H7 (cell line): ENCODE data around the gene TOP3B. TPM values are rescaled to one million over a fixed set of nuclear protein-coding genes. Genes with fewer than 3 reads are reported as not detected.
A peak's percentile ranks its signal among the peaks of the same experiment; 100 is the strongest.

Experiments
- DNase-seq: peaks from one replicate; pipeline ENCODE4 v3.0.0; 2012
- H3K27me3 ChIP-seq: 2 replicates; pipeline ENCODE4 v1.6.0; 2011; ENCODE audit warnings: mild to moderate bottlenecking, low read length; ENCODE audit not compliant: control insufficient read depth, insufficient read depth
- H3K36me3 ChIP-seq: replicated peaks from 2 replicates; pipeline ENCODE4 v1.5.1; 2011; ENCODE audit warnings: low read length; ENCODE audit not compliant: control insufficient read depth, insufficient read depth
- H3K4me3 ChIP-seq: 2 replicates; pipeline ENCODE4 v1.5.1; 2011; ENCODE audit warnings: low read depth, mild to moderate bottlenecking, control low read depth, low read length, moderate library complexity; ENCODE audit not compliant: insufficient read depth
- total RNA-seq: library from RNA; depleted of rRNA; stranded (reverse); fragments of >200 nt; shearing (Covaris generic); gene quantifications from 2 replicates; pipeline ENCODE4 v1.2.3, GENCODE V29; 2014

Gene TOP3B
- total RNA-seq, 1 experiment from 2014 or later: 53.8 TPM

DNA sequence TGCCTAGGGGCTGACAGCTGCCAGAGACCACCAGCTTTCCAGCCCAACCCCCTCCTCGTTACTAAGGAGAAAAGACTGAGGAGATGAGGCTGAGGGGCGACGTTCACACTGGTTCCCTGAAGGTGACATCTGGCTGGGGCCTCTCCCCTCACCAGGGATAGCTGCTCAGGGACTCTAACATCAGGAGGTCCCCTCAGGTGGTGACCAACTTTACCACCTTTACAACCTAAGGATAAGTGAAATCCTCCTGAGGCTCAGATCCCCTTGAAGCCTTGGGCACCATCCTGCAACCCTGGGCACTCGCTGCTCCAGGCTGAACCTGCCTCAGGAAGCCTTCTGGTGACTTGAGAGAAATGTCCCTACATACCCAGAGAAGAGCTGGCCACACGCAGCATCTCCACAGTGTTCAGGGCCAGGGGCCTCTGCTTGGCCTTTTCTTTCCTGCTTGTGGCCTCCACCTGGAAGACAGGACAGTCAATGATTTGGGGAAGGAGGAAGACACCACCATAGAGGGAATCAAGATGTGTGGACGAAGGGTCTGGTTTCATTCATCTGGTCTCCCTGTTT is 17.6 kb downstream of the TOP3B start:
- H3K4me3 ChIP-seq: no peak overlapping the region
- H3K36me3 ChIP-seq: peaks cover 55% of the 10 kb centered on the region
- no peaks in the 10 kb centered on the region for H3K27me3 ChIP-seq
- DNase-seq: no peak

DNA sequence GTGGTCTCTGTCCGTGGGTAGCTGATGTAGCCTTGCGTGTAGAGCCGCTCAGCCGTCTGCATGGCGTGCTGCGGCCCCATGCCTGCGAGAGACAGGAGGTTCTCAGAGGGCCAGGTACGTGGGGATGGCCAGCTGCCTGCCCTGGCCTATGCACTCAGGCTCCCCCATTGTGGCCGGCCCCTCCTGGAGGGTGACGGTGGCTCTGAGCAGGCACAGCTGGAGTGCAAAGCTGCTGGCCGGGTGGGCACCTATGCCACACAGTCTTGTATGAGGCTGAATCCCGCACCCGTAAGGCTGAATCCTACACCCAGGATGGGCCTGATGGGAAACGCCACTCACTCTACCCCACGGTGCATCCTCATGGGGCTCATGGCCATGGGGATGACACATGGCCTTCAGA is 18.4 kb downstream of the TOP3B start:
- Histone ChIP-seq H3K27me3 (no peaks in the 10 kb centered on the region), H3K4me3 (no peak overlapping the region), H3K36me3 (peaks cover 58% of the 10 kb centered on the region)
- no peak for DNase-seq

DNA sequence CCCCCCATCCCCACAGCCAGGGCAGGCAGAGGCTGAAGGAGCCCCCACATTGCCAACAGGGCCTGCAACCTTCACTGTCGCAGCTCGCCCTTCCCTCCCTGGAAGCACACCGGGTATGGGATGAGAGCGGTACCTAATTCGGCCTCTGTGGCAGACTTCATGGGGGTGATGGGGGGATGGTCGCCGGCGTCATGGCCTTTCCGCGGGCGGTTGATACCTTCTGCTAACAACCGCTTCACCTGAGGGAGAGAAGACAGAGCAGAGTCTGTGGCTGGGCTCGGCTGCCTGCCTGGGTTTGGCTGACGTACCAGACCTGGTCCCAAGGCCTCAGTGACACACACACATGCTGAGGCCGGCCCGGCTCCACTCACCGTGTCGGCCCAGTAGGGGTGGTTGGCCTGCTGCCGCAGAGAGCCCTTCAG is 18.8 kb downstream of the TOP3B start:
- Histone ChIP-seq H3K36me3 (peaks cover 59% of the 10 kb centered on the region), H3K4me3 (no peak overlapping the region), H3K27me3 (no peaks in the 10 kb centered on the region)
- no peak for DNase-seq

DNA sequence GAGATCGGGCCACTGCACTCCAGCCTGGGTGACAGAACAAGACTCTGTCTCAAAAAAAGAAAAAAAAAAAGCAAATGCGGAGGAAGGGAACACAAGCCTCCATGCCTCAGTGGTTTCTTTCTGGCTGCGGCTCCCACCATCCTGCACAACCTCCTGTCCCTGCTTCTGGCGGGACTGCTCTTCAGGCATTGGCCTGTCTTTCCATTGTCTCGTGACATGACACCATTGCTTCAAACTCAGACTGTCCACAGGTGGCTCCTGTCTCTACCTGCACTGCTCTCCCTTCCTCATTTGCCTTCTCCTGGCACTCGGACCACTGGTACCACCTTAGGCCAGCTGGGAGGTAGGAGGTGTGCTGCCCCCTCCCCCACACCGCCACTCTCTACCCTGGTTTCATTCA is 19.3 kb downstream of the TOP3B start:
- no peaks in the 10 kb centered on the region for H3K27me3 ChIP-seq
- H3K36me3 ChIP-seq: peaks cover 56% of the 10 kb centered on the region
- H3K4me3 ChIP-seq: no peak overlapping the region
- no peak for DNase-seq

DNA sequence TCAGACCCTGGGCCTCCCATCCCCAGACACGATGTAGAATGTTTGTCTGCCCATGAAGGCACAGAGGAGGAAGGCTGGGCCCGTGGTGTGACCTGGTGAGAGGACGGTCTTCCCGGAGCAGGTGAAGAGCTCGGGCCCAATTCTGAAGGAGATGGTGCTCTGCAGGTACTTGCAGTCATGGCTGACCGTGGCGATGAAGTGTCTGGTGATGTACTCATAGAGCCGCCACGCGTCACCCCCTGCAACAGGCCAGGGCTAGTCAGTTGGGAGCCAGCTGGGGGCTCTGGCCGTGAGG is 20.0 kb downstream of the TOP3B start:
- Histone ChIP-seq H3K36me3 (peaks cover 50% of the 10 kb centered on the region), H3K27me3 (no peaks in the 10 kb centered on the region), H3K4me3 (no peak overlapping the region)
- no peak for DNase-seq

DNA sequence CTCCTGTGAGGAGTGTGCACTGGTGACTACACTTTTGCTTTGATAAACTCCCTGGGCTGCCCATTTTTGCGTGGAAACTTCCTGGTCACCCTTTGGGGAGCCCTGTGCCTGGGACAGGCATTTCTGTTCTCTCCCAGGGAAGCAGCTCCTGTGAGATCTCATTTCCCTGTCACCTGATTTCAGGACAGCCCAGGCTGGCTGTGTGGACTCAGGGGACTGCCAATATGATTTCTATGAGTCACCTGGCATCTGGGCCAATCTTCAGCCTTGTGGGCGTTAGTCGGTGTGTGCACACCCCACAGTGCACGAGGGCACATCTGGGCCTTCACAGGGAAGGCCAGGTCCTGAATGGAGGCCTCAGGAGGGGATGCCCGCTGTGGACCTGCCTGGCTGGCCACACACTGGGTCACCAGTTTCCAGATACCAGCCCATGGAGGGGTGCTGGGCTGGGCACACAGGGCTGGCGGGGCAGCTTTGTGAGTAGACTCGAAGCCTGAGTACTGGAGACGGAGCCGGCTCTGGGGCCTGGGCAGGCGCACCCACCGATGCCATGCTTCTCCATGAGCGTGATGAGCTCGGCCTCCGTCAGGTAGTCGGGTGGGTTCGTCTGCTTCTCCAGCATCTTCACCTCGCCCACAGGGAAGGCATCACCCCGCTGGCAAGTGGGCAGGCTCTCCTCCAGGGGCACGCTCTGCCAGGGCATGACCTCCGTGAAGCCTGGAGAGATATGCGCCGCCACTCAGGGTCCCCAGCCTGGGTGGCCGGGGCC is 20.5 kb downstream of the TOP3B start:
- no peak for DNase-seq

DNA sequence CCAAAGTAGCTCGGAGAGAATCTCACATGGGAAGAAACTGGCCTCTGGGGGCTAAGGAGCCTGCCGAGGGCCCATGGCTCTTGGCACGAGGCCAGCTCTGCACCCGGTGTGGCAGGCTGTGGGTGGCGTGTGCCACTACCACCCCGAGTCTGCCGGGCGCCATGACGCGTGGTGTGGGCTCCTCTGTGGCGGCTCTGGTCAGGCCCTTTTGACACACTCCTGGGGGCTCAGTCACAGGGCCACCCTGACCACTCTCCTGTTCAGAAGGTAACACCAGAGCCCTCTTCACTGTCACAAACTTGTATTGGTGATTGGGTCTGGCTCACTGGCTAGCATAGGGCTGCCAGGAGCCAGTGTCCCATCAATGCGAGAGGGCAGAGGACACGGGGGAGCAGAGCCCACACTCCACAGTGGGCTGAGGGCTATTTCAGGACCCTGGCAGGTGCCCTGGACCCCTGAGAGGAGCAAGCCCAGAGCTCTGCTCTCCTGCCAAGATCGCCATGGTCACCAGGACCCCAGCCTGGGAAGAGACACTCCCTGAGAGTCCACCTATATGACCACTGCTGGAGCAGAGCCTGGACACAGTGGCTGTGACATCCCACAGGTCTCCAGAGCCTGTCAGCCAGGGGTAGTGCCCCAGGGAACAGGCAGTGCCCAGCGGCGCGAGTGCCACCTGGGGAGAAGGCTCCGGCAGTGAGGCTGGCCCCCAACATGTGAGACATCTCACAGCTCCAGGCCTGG is 21.3 kb downstream of the TOP3B start:
- Histone ChIP-seq H3K4me3 (no peak overlapping the region), H3K36me3 (peaks cover 39% of the 10 kb centered on the region), H3K27me3 (no peaks in the 10 kb centered on the region)
- DNase-seq: no peak

More for the DNA sequence above, 20.5 kb downstream of the TOP3B start:
- no peaks in the 10 kb centered on the region for H3K27me3 ChIP-seq
- no peak overlapping the region for H3K4me3 ChIP-seq
- H3K36me3 ChIP-seq: peaks cover 46% of the 10 kb centered on the region

DNA sequence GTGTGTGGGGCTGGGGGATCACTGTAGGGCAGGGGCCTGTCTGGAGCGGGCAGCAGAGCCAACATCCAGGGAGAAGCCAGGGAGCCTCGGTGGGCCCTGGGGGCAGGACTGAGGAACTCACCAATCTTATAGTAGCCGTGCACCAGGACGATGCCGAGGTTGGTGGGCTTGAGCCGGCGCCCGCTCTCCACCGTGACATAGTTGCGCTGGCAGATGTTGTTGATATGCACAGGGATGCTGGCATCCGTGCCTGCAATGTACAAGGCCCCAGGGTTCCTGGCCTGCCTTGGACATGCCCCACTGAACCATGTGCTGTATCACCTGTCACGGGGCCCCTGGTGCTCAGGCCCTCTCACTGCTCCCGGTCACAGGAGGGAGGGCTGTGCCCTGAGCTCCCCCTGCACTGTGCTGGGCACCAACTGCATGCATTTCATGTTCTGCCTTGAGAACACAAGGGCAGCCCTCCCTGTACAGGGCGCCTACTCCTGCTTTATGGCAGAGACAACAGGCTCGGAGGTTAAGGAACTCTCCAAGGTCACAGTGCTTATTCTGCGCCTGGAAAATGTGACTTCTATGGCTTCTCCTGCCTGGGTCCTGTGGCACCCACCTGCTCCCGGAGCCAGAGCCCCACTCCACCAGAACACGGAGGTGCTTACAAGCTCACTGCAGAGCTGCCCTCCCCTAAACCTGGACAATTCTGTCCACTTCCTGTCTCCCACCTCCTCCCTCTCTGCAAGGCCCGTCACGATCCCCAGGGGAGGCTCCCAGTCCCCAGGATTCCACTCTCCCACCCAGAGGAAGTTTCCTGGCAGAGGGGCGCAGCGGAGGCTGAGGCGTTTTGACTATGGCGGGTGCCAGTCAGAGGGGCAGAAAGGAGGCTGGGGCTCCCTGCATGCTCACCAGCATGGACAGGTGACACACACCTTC is 22.1 kb downstream of the TOP3B start:
- no peak for DNase-seq
- H3K36me3 ChIP-seq: peaks cover 37% of the 10 kb centered on the region
- no peaks in the 10 kb centered on the region for H3K27me3 ChIP-seq
- no peak overlapping the region for H3K4me3 ChIP-seq

DNA sequence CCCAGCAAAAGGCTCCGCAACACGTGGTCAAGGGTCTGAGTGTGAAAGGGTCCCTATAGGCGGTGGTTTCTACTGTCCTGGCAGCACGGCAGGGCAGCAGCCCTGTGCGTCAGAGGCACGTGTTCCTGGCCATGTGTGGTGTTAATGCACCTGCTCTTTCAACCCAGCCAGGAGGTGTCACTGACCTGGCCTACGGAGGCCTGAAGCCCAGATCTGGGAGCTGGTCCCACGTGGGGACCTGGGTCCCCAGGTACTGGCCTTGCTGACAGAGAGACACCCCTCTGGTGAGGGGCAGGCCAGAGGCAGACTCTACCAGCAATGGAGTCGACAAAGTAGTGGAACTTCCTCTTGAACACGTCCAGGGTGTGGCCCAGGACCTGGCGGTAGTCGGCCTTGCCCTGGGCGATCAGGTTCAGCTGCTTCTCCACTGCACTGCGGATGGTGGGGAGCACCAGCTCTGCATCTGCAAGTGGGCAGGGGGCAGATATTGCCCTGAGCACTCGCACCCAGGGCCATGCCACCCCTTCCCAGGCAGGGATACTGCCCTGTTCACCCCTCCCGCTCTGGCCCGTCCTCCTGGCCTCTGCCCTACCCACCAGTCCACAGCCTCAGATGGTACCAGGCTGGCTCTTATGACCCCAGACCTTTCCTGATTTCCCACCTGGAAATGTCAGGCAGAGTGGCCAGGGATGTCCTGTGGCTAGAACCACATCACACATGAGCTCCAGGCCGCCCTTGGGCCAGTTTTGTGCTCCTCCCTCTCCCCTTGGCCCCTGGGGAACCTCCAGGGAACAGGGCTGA is 23.1 kb downstream of the TOP3B start:
- no peak for DNase-seq
- Histone ChIP-seq H3K4me3 (no peak overlapping the region), H3K27me3 (no peaks in the 10 kb centered on the region), H3K36me3 (peaks cover 30% of the 10 kb centered on the region)

DNA sequence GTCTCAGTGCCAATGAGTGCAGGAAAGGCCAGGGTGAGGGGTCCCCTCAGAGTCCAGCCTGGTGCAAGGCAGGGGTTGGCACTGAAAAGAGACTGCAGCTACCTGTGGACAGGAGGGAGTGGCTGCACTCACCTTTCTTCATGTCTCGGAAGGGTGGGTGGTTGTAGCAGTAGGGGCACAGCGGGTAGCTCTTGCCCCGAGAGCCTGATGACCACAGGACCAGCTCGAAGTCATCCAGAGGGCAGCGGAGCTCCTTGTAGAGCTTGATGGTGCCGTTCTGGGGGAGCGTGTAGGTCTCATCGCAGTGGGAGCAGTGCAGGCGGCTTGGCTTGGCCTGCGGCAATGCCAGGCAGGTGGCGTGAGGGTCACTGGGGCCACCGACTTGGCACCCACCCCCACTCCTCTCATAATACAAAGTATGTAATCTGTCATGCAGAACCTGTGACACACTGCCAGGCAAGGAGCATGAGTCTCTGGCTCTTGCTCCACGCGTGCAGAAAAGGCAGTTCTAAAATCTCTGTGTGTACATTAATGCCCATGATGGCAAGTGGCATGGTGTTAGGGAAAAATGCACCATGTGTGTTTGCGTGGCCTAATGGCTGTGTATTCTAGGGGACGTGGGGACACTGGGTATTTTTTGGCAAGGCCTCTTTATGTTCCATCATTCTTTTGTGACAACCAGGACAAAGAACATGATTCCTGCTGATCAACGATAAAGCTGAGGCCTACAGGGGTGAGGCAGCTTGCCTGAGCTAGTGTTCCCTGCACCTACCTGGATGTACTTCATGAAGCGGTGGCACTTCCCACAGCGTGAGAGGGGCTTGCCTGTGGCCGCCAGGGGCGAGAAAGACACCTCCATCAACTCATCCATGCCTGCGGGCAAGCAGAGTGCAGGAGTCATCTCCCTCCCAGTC is 24.0 kb downstream of the TOP3B start:
- DNase-seq: no peak
- H3K27me3 ChIP-seq: no peaks in the 10 kb centered on the region
- no peak overlapping the region for H3K4me3 ChIP-seq
- peaks cover 23% of the 10 kb centered on the region for H3K36me3 ChIP-seq

DNA sequence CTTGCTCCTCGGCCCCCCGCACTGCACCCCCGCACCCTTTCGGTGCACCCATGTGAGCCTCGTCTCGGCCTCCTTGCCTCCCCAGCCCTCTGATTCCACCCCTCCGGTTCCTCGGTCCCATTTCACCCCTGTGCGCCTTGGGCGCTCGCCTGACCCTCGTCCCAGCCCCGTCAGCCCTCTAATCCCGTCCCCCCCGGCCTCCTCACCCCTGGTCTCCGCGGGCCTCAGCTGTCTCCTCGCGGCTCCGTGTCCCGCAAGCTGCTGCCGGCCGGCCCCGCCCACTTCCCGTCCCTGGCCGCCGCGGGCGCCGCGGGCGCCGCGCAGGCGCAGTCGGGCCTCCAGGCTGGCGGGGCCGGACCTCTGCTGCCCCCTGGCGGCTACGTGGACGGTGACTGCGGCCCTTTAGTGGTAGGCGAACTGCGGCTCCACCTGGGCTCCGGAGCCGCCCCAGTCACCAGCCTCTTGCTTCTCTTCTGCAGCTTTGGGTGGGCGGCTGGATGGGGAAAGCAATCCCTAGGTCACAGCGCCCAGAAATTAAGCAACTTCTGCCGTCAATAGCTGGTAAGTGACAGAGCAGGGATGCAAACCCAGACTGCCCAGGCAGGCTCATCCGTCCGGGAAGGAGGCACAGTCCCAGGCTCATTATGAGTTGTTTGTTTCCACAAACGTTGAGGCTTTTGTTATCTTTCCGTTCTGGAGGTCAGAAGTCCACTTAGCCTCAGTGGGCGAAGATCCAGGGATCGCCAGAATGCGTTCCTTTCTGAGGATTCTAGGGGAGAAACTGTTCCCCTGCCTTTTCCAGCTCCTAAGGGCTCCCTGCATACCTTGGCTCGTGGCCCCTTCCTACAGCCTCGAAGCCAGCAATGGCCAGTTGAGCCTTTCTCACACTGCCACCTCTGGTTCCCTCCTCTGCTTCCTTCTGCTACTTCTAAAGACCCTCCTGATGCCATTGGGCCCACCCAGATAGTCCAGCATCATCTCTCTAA is 29.7 kb downstream of the TOP3B start, which contains the start of gene PPM1F:
PPM1F (minus strand) TSS at position 263 of the 986 bp plus-strand sequence. CDS start 6,800 bp downstream, outside the sequence.
- DNase-seq: peak; percentile 99
- peak within 1 kb of the TSS; percentile 73 for H3K4me3 ChIP-seq
- peaks cover 8% of the 10 kb centered on the region for H3K27me3 ChIP-seq
- H3K36me3 ChIP-seq: no peaks in the 10 kb centered on the region

DNA sequence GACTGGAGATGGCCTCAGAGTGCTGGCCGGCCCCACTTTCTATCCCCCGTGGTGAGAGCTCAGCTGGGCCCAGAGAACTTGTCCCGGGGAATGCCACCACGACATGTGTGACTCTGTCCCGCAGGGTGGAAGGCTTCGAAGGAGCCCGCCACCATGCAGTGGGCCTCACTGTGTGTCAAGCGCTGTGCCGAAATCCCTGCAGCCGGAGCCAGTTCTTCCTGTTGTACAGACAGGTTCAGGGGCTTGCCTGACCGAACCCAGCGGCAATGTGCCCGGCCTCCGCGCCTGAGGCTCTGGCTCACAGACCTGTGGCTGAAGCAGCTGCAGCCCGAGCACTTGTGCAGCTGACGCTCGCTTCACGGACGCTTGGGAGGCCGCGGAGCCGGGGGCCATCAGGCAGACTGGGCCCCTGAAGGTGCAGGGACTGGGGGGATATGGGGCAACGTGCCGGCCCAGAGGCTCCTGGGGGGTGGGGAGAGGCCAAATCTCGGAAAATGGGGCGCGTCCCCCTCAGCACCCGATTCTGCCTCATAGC is 30.6 kb downstream of the TOP3B start:
- peak; percentile 83 for DNase-seq
- H3K4me3 ChIP-seq: peak overlapping the region; percentile 73
- no peaks in the 10 kb centered on the region for H3K36me3 ChIP-seq
- peaks cover 8% of the 10 kb centered on the region for H3K27me3 ChIP-seq
